ENCODE results near the gene KRT78. TPM values are rescaled to one million over a fixed set of nuclear protein-coding genes. Genes with fewer than 3 reads are reported as not detected.
A peak's percentile ranks its signal among the peaks of the same experiment; 100 is the strongest.

Gene KRT78
- total and polyA plus RNA-seq, 2 of the 13 experiments (the other 11 are each of a cell fraction or from before 2014, with no cell fraction given) = not detected

GRCh38 chr12:52879394-52880351 lies 30.9 kb upstream of the KRT78 start (continued):
- TF ChIP-seq ZNF800 (CRISPR knock-in tag; IDR thresholded peaks at IDR 0.05) (peak; percentile 66; the same call in 1 of the 2 replicates), MIXL1 (CRISPR knock-in tag; IDR thresholded peaks at IDR 0.05) (no peak), ZNF567 (CRISPR knock-in tag; IDR thresholded peaks at IDR 0.05; ENCODE audit: borderline replicate concordance) (no peak), NR1H2 (CRISPR knock-in tag; IDR thresholded peaks at IDR 0.05; ENCODE audit: borderline replicate concordance, low read depth) (no peak), SP1 (IDR thresholded peaks at IDR 0.05) (no peak), SP1 (CRISPR knock-in tag; IDR thresholded peaks at IDR 0.05) (no peak), NBN (conservative IDR thresholded peaks at IDR 0.05) (no peak), ZBTB8A (CRISPR knock-in tag; IDR thresholded peaks at IDR 0.05; ENCODE audit: borderline replicate concordance, low read depth) (no peak), GABPB1 (CRISPR knock-in tag; IDR thresholded peaks at IDR 0.05) (peak; percentile 68; the same call in 1 of the 2 replicates), ZNF724P (CRISPR knock-in tag; IDR thresholded peaks at IDR 0.05; ENCODE audit: borderline replicate concordance) (peak; percentile 17; the same call in 1 of the 2 replicates), ZNF574 (CRISPR knock-in tag; IDR thresholded peaks at IDR 0.05) (peak; percentile 68), ZNF839 (CRISPR knock-in tag; IDR thresholded peaks at IDR 0.05; ENCODE audit: borderline replicate concordance) (peak; percentile 52; the same call in 1 of the 2 replicates), SMC3 (IDR thresholded peaks at IDR 0.05; ENCODE audit: low read length) (peak; percentile 77)
- TF ChIP-seq, protein P1, sequence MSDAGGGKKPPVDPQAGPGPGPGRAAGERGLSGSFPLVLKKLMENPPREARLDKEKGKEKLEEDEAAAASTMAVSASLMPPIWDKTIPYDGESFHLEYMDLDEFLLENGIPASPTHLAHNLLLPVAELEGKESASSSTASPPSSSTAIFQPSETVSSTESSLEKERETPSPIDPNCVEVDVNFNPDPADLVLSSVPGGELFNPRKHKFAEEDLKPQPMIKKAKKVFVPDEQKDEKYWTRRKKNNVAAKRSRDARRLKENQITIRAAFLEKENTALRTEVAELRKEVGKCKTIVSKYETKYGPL (CRISPR knock-in tag; IDR thresholded peaks at IDR 0.05) = no peak
- TF ChIP-seq, protein P2, sequence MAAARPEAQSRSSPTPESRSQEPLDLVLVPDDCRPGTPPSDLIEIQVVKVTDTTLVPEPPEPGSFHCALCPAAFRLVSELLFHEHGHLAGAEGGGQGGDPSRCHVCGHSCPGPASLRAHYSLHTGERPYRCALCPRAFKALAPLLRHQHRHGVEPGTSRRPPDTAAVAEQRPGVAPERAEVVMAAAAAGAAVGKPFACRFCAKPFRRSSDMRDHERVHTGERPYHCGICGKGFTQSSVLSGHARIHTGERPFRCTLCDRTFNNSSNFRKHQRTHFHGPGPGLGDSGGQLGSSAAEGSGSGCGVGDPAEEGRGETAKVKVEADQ (CRISPR knock-in tag; IDR thresholded peaks at IDR 0.05; ENCODE audit: borderline replicate concordance) = 0 out of 2 replicates have a peak, but pooled peaks have one; percentile 25
- TF ChIP-seq, protein P3, sequence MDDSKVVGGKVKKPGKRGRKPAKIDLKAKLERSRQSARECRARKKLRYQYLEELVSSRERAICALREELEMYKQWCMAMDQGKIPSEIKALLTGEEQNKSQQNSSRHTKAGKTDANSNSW (CRISPR knock-in tag; IDR thresholded peaks at IDR 0.05; ENCODE audit: borderline replicate concordance) = no peak
